GM23248 (cell line): ENCODE results near the gene AGFG1. TPM values are rescaled to one million over a fixed set of nuclear protein-coding genes. Genes with fewer than 3 reads are reported as not detected.

ENCODE experiments used
- DNase-seq: peaks from one replicate; pipeline ENCODE4 v3.0.0-alpha.2; 2015
- H2AFZ ChIP-seq: fragments of 200-600 bp; sonication (generic); 2 replicates; pipeline ENCODE4 v1.6.1; 2016; ENCODE audit warnings: antibody characterized with exemption
- H3F3A ChIP-seq: fragments of 200-600 bp; sonication (generic); 2 replicates; pipeline ENCODE4 v1.6.1; 2016; ENCODE audit warnings: mild to moderate bottlenecking, antibody characterized with exemption, mixed run types; ENCODE audit not compliant: insufficient read depth
- H3K27ac ChIP-seq: fragments of 200-600 bp; sonication (generic); 2 replicates; pipeline ENCODE4 v1.5.1; 2016; ENCODE audit warnings: mild to moderate bottlenecking
- H3K27me3 ChIP-seq: fragments of 200-600 bp; sonication (generic); replicated peaks from 2 replicates; pipeline ENCODE4 v1.6.1; 2016; ENCODE audit warnings: mild to moderate bottlenecking; ENCODE audit not compliant: insufficient read depth
- H3K36me3 ChIP-seq: fragments of 200-600 bp; sonication (generic); 2 replicates; pipeline ENCODE4 v1.6.1; 2016; ENCODE audit warnings: low read depth, mild to moderate bottlenecking
- H3K4me1 ChIP-seq: fragments of 200-600 bp; sonication (generic); 2 replicates; pipeline ENCODE4 v1.6.1; 2016; ENCODE audit warnings: mild to moderate bottlenecking; ENCODE audit not compliant: insufficient read depth
- H3K4me2 ChIP-seq: fragments of 200-600 bp; sonication (generic); one replicate; pipeline ENCODE4 v1.6.1; 2016; ENCODE audit warnings: mild to moderate bottlenecking; ENCODE audit not compliant: unreplicated experiment
- H3K4me3 ChIP-seq: fragments of 200-600 bp; sonication (generic); 2 replicates; pipeline ENCODE4 v1.5.1; 2016; ENCODE audit warnings: mild to moderate bottlenecking
- H3K79me2 ChIP-seq: fragments of 200-600 bp; sonication (generic); 2 replicates; pipeline ENCODE4 v1.6.1; 2016; ENCODE audit warnings: mild to moderate bottlenecking; ENCODE audit not compliant: insufficient read depth
- H3K9ac ChIP-seq: fragments of 200-600 bp; sonication (generic); 2 replicates; pipeline ENCODE4 v1.6.1; 2016; ENCODE audit warnings: mild to moderate bottlenecking
- H3K9me2 ChIP-seq: fragments of 200-600 bp; sonication (generic); 2 replicates; pipeline ENCODE4 v1.6.1; 2016; ENCODE audit warnings: mixed run types, mild to moderate bottlenecking, moderate library complexity; ENCODE audit not compliant: insufficient read depth
- H3K9me3 ChIP-seq: fragments of 200-600 bp; sonication (generic); one replicate; pipeline ENCODE4 v1.6.1; 2017; ENCODE audit warnings: low read depth
- H4K20me1 ChIP-seq: fragments of 200-600 bp; sonication (generic); 2 replicates; pipeline ENCODE4 v1.6.0; 2016; ENCODE audit not compliant: insufficient read depth
- EZH2 ChIP-seq: fragments of 200-600 bp; sonication (generic); IDR thresholded peaks from 2 replicates; pipeline ENCODE4 v1.6.1; 2018; ENCODE audit warnings: antibody characterized with exemption, mild to moderate bottlenecking; ENCODE audit not compliant: insufficient read depth, poor library complexity, severe bottlenecking
- EZH2phosphoT487 ChIP-seq: fragments of 200-600 bp; sonication (generic); IDR thresholded peaks from 2 replicates; pipeline ENCODE4 v1.6.1; 2018; ENCODE audit warnings: antibody characterized with exemption, moderate library complexity, mild to moderate bottlenecking, low read depth; ENCODE audit not compliant: insufficient read depth
- WGBS, 2 experiments: methylation state at CpG; one replicate each; pipeline ENCODE4 v1.1.6; 2015 to 2017; ENCODE audit warnings: low lambda C conversion rate in 2 of 2, low coverage in 1 of 2; ENCODE audit errors: missing lambda C conversion rate in 2 of 2; 5-methylcytosine and 5-hydroxymethylcytosine counted together
- in situ Hi-C: fragments of 300-500 bp; cut with MboI; formaldehyde crosslinking; loops from 2 replicates; pipeline ENCODE4 v1.15.0; 2020
- polyA plus RNA-seq: library from polyadenylated mRNA; unstranded; fragments of >200 nt; fragmentation: Nextera tagmentation; extraction: Ambion mirVana; gene quantifications from 2 replicates; pipeline ENCODE4 v1.2.1, GENCODE V29; 2016
- total RNA-seq: library from RNA; depleted of rRNA; stranded (reverse); fragments of >200 nt; shearing (Covaris generic); gene quantifications from 2 replicates; pipeline ENCODE4 v1.2.3, GENCODE V29; 2014

The AGFG1 gene
- total and polyA plus RNA-seq, 2 experiments from 2014 or later, result 16.5 to 144 TPM

GRCh38 chr2:227562581-227562980 lies 90.6 kb downstream of the AGFG1 start:
- TF ChIP-seq EZH2phosphoT487, result no peak
- TF ChIP-seq EZH2, result no peak
- H3K4me3 ChIP-seq, result no peak overlapping the region
- H3F3A ChIP-seq, result no peaks in the 10 kb centered on the region
- H3K4me2 ChIP-seq, result no peak overlapping the region
- in situ Hi-C loops, result no loop called here
- H3K27ac ChIP-seq, result no peak overlapping the region
- H2AFZ ChIP-seq, result no peak overlapping the region
- H3K36me3 ChIP-seq, result peaks cover 33% of the 10 kb centered on the region
- no peak overlapping the region for H3K9ac ChIP-seq
- no peaks in the 10 kb centered on the region for H3K79me2 ChIP-seq
- DNase-seq, result no peak
- H3K27me3 ChIP-seq, result no peaks in the 10 kb centered on the region
- no peaks in the 10 kb centered on the region for H3K4me1 ChIP-seq
- no peaks in the 10 kb centered on the region for H3K9me2 ChIP-seq
- no peaks in the 10 kb centered on the region for H3K9me3 ChIP-seq
- no peaks in the 10 kb centered on the region for H4K20me1 ChIP-seq

GRCh38 chr2:227565080-227565479 lies 93.1 kb downstream of the AGFG1 start:
- no peaks in the 10 kb centered on the region for H3K79me2 ChIP-seq
- H3K4me2 ChIP-seq, result no peak overlapping the region
- no peaks in the 10 kb centered on the region for H3K9me2 ChIP-seq
- no peaks in the 10 kb centered on the region for H3K4me1 ChIP-seq
- no peak overlapping the region for H3K4me3 ChIP-seq
- WGBS, 2 experiments, result 93 to 100% methylated on average over 1 of the region's 1 CpG
- 0 out of 2 replicates have a peak, but pooled peaks cover 5% of the 10 kb centered on the region for H3F3A ChIP-seq
- no peak overlapping the region for H3K9ac ChIP-seq
- in situ Hi-C loops, result no loop called here
- no peak for TF ChIP-seq EZH2phosphoT487
- TF ChIP-seq EZH2, result no peak
- no peak overlapping the region for H2AFZ ChIP-seq
- no peaks in the 10 kb centered on the region for H3K9me3 ChIP-seq
- DNase-seq, result no peak
- no peaks in the 10 kb centered on the region for H3K27me3 ChIP-seq
- no peaks in the 10 kb centered on the region for H4K20me1 ChIP-seq
- no peak overlapping the region for H3K27ac ChIP-seq
- peaks cover 16% of the 10 kb centered on the region; the same call in 1 of the 2 replicates for H3K36me3 ChIP-seq

- no peaks in the 10 kb centered on the region for H3K27me3 ChIP-seq
- TF ChIP-seq EZH2phosphoT487 (no peak), EZH2 (no peak)
- no peaks in the 10 kb centered on the region for H3K79me2 ChIP-seq
- H2AFZ ChIP-seq, result no peak overlapping the region
- no peak overlapping the region for H3K4me2 ChIP-seq
- H3K4me3 ChIP-seq, result no peak overlapping the region
- in situ Hi-C loops, result no loop called here
- H3K4me1 ChIP-seq, result no peaks in the 10 kb centered on the region
- no peak for DNase-seq
- no peaks in the 10 kb centered on the region for H3K9me3 ChIP-seq
- no peak overlapping the region for H3K9ac ChIP-seq
- peaks cover 14% of the 10 kb centered on the region; the same call in 1 of the 2 replicates for H3F3A ChIP-seq
- no peaks in the 10 kb centered on the region for H3K9me2 ChIP-seq
- H4K20me1 ChIP-seq, result no peaks in the 10 kb centered on the region
- peaks cover 9% of the 10 kb centered on the region; the same call in 1 of the 2 replicates for H3K36me3 ChIP-seq
- 73 to 83% methylated on average over 3 of the region's 3 CpGs for WGBS, 2 experiments
- H3K27ac ChIP-seq, result no peak overlapping the region
These were observed 94.1 kb downstream of the AGFG1 start for GRCh38 chr2:227566012-227566411.

- H2AFZ ChIP-seq, result no peak overlapping the region
- no peaks in the 10 kb centered on the region for H3K4me1 ChIP-seq
- H3K9ac ChIP-seq, result no peak overlapping the region
- no peaks in the 10 kb centered on the region for H3K27me3 ChIP-seq
- no peak overlapping the region for H3K27ac ChIP-seq
- in situ Hi-C loops, result no loop called here
- H3F3A ChIP-seq, result peaks cover 33% of the 10 kb centered on the region
- H3K4me2 ChIP-seq, result no peak overlapping the region
- H3K9me2 ChIP-seq, result no peaks in the 10 kb centered on the region
- WGBS, 2 experiments, result 69 to 75% methylated on average over 2 of the region's 2 CpGs
- H3K36me3 ChIP-seq, result no peaks in the 10 kb centered on the region
- TF ChIP-seq EZH2 (no peak), EZH2phosphoT487 (no peak)
- no peak overlapping the region for H3K4me3 ChIP-seq
- no peaks in the 10 kb centered on the region for H4K20me1 ChIP-seq
- DNase-seq, result no peak
- H3K9me3 ChIP-seq, result no peaks in the 10 kb centered on the region
- H3K79me2 ChIP-seq, result no peaks in the 10 kb centered on the region
These were observed 96.9 kb downstream of the AGFG1 start for GRCh38 chr2:227568852-227569169.

- Histone ChIP-seq H4K20me1 (no peaks in the 10 kb centered on the region), H3K27ac (no peak overlapping the region), H3K27me3 (no peaks in the 10 kb centered on the region), H3K9me3 (no peaks in the 10 kb centered on the region), H3K9me2 (no peaks in the 10 kb centered on the region), H3K4me3 (no peak overlapping the region), H2AFZ (no peak overlapping the region), H3K9ac (no peak overlapping the region), H3K4me1 (no peaks in the 10 kb centered on the region), H3K79me2 (no peaks in the 10 kb centered on the region), H3K4me2 (no peak overlapping the region), H3K36me3 (no peaks in the 10 kb centered on the region), H3F3A (peaks cover 33% of the 10 kb centered on the region)
- WGBS, 2 experiments, result 5 to 6% methylated on average over 1 of the region's 1 CpG
- no peak for DNase-seq
- no peak for TF ChIP-seq EZH2
- no peak for TF ChIP-seq EZH2phosphoT487
- in situ Hi-C loops, result no loop called here
These were observed 98.7 kb downstream of the AGFG1 start for GRCh38 chr2:227570615-227571014.
